Thyroid gland (tissue), 4 donors: ENCODE results near the gene PDF.

Source experiments
- CTCF ChIP-seq, 6 experiments: fragments of 200-600 bp in 3 of 6; fragments of 450-650 bp in 3 of 6; sonication (generic) in 3 of 6; IDR thresholded peaks; one replicate each; pipeline ENCODE4 v1.5.1; 2016 to 2019; ENCODE audit warnings: antibody characterized with exemption in 6 of 6, mild to moderate bottlenecking in 2 of 6, inconsistent platforms in 1 of 6, moderate library complexity in 1 of 6
- POLR2A ChIP-seq, 2 donors: fragments of 450-650 bp; IDR thresholded peaks; one replicate each; pipeline ENCODE4 v1.6.1; 2017; ENCODE audit warnings: antibody characterized with exemption in 2 of 2, mild to moderate bottlenecking in 2 of 2, moderate library complexity in 1 of 2

DNA sequence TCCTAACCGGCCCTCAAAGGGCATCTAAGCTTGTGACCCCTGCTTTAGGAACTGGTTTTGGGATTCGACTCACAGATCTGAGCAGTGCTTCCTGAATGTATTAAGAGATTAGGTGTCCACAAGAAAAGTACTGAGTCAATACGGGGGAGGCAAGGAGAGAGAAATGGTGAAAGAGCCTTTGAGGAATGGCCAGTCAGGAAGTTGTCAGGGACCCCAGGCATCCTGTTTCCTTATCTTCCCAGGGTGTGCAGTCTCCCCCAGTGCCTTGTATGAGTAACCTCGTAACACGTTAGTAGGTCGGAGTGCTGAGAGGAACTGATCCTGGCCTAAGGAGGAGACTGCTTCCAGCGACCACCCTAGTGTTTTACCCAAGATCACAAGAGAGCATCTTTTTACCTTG, 37.6 kb upstream of the PDF start:
- TF ChIP-seq POLR2A (IDR thresholded peaks at IDR 0.05): no peak
- no peak for TF ChIP-seq CTCF (IDR thresholded peaks at IDR 0.05)
